GM12878 (cell line): ENCODE data around the gene CUEDC1. TPM values are rescaled to one million over a fixed set of nuclear protein-coding genes. Genes with fewer than 3 reads are reported as not detected.

Source experiments
- EED ChIP-seq: sonication (generic); IDR thresholded peaks from 2 replicates; pipeline ENCODE4 v1.6.1; 2016; ENCODE audit warnings: antibody characterized with exemption, low read depth
- EGR1 ChIP-seq, 2 experiments: IDR thresholded peaks; 1 replicate in 1 of 2; 2 replicates in 1 of 2; pipeline ENCODE4 v1.6.1; 2011 to 2012; ENCODE audit warnings: low read depth in 2 of 2, low read length in 2 of 2, borderline replicate concordance in 1 of 2, mild to moderate bottlenecking in 1 of 2, moderate library complexity in 1 of 2
- ESRRA ChIP-seq: IDR thresholded peaks from 2 replicates; pipeline ENCODE4 v1.6.1; 2012; ENCODE audit warnings: mild to moderate bottlenecking, low read length, improper control_type of control experiment
- HCFC1 ChIP-seq: fragments of 150-350 bp; IDR thresholded peaks from 2 replicates; pipeline ENCODE4 v1.6.1; 2014; ENCODE audit warnings: low read length
- HDAC6 ChIP-seq: fragments of 200-600 bp; sonication (generic); IDR thresholded peaks from one replicate; pipeline ENCODE4 v1.8.0; 2017; ENCODE audit warnings: antibody characterized with exemption; ENCODE audit not compliant: unreplicated experiment
- IRF4 ChIP-seq: IDR thresholded peaks from 2 replicates; pipeline ENCODE4 v1.6.1; 2011; ENCODE audit warnings: low read depth, low read length
- KDM1A ChIP-seq: fragments of 200-600 bp; sonication (generic); IDR thresholded peaks from 2 replicates; pipeline ENCODE4 v1.6.1; 2016; ENCODE audit warnings: borderline replicate concordance
- MXI1 ChIP-seq: fragments of 150-350 bp; IDR thresholded peaks from 2 replicates; pipeline ENCODE4 v1.6.1; 2011; ENCODE audit warnings: low read depth, mild to moderate bottlenecking, inconsistent platforms, low read length, improper control_type of control experiment
- NR2F1 ChIP-seq: fragments of 450-650 bp; conservative IDR thresholded peaks from 2 replicates; pipeline ENCODE4 v1.6.1; 2017; ENCODE audit warnings: mild to moderate bottlenecking
- POLR2AphosphoS2 ChIP-seq: IDR thresholded peaks from 2 replicates; pipeline ENCODE4 v1.6.1; 2011; ENCODE audit warnings: low read depth, mild to moderate bottlenecking, low read length, improper control_type of control experiment, moderate library complexity
- RAD21 ChIP-seq: IDR thresholded peaks from 2 replicates; pipeline ENCODE4 v1.6.1; 2011; ENCODE audit warnings: mild to moderate bottlenecking, low read depth, low read length, moderate library complexity; ENCODE audit not compliant: insufficient read depth
- RUNX3 ChIP-seq: IDR thresholded peaks from 2 replicates; pipeline ENCODE4 v1.6.1; 2012; ENCODE audit warnings: low read length, inconsistent platforms
- SMAD1 ChIP-seq: fragments of 450-650 bp; IDR thresholded peaks from 2 replicates; pipeline ENCODE4 v1.6.1; 2018; ENCODE audit warnings: mild to moderate bottlenecking, low read depth; ENCODE audit not compliant: partially characterized antibody
- TCF12 ChIP-seq: IDR thresholded peaks from 2 replicates; pipeline ENCODE4 v1.6.1; 2011; ENCODE audit warnings: low read depth, mild to moderate bottlenecking, low read length
- polyA plus RNA-seq, 11 experiments: library from polyadenylated mRNA; depleted of rRNA in 4 of 11; unstranded in 6 of 11; stranded (reverse) in 5 of 11; fragments of >200 nt; fragmentation: Nextera tagmentation in 4 of 11; fragmentation: Illumina TruSeq in 1 of 11; extraction: Ambion mirVana in 4 of 11; extraction: Trizol in 1 of 11; gene quantifications; 1 replicate in 1 of 11; 2 replicates in 10 of 11; pipeline versions ENCODE4 v1.2.1 to v1.2.3, GENCODE V29; 2011 to 2016; ENCODE audit warnings: inconsistent platforms in 2 of 11, missing spikeins in 2 of 11, low read depth in 1 of 11
- total RNA-seq, 4 experiments: library from RNA; depleted of rRNA in 3 of 4; stranded (reverse); fragments of >200 nt in 3 of 4; fragmentation: Illumina TruSeq in 1 of 4; extraction: Trizol in 1 of 4; gene quantifications; 2 replicates each; pipeline versions ENCODE4 v1.2.1 to v1.2.3, GENCODE V29; 2013 to 2021
- TF ChIP-seq, protein P1 (sequence below): fragments of 450-650 bp; formaldehyde crosslinking; IDR thresholded peaks from 2 replicates; pipeline ENCODE4 v1.5.0; 2022; ENCODE audit warnings: mild to moderate bottlenecking, missing genetic modification characterization
- TF ChIP-seq, protein P2 (sequence below): fragments of 450-650 bp; IDR thresholded peaks from 2 replicates; pipeline ENCODE4 v1.6.1; 2018; ENCODE audit warnings: mild to moderate bottlenecking, low read depth, moderate library complexity; ENCODE audit not compliant: partially characterized antibody
- TF ChIP-seq, protein P3 (sequence below): fragments of 450-650 bp; IDR thresholded peaks from 2 replicates; pipeline ENCODE4 v1.6.1; 2014; ENCODE audit warnings: mild to moderate bottlenecking
- TF ChIP-seq, protein P4 (sequence below): fragments of 450-650 bp; IDR thresholded peaks from 2 replicates; pipeline ENCODE4 v1.6.1; 2017; ENCODE audit warnings: mild to moderate bottlenecking
- TF ChIP-seq, protein P5 (sequence below): fragments of 450-650 bp; IDR thresholded peaks from 2 replicates; pipeline ENCODE4 v1.6.1; 2016; ENCODE audit warnings: mild to moderate bottlenecking

The CUEDC1 gene
- total and polyA plus RNA-seq, 10 of the 15 experiments (the other 5 are each of a cell fraction or from before 2014, with no cell fraction given) = 0.24 to 7.4 (median 1.8) TPM

DNA sequence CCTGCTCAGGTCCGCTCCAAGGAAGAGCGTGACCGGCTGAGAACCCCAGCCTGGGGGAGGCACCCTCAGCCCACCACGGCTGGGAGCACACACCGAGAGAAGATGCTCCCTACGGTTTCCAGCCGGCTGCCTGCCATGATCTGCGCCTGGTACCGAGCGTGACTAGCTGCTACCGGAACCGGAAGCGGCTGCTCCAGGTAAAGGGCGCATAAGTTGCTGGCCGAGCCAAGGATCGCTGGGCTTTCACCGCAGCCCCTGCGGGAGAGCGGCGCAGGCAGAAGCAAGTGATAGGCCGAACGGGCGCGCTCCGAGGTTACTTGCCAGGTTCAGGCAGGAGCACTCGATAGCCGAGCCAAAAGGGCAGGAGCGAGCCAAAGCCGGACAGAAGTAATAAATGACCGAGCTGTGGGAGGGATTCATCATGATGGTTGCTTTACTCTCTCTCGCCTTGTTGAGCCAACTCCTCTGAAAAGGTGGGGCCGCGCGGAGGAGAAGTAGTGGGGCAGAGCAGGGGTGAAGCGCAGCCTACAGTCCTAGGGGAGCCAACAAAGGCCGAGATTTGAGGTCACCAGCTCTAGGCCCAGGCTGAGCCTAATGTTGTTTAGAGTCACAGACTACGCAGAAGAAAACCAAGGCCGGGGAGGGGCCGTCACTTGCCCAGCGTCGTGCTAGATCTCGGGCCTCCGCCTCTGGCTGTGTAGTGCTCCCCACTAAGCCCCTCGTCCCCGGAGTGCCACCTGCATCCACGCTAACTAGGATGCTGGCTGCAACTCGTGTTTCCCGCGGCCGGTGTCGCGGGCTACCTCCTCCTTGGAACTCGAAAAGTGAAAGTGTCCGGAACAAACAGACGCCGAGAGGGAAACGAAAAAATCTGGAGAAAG lies 105.1 kb downstream of the CUEDC1 start, which contains the start of gene MRPS23 (continued):
- TF ChIP-seq, protein P1, sequence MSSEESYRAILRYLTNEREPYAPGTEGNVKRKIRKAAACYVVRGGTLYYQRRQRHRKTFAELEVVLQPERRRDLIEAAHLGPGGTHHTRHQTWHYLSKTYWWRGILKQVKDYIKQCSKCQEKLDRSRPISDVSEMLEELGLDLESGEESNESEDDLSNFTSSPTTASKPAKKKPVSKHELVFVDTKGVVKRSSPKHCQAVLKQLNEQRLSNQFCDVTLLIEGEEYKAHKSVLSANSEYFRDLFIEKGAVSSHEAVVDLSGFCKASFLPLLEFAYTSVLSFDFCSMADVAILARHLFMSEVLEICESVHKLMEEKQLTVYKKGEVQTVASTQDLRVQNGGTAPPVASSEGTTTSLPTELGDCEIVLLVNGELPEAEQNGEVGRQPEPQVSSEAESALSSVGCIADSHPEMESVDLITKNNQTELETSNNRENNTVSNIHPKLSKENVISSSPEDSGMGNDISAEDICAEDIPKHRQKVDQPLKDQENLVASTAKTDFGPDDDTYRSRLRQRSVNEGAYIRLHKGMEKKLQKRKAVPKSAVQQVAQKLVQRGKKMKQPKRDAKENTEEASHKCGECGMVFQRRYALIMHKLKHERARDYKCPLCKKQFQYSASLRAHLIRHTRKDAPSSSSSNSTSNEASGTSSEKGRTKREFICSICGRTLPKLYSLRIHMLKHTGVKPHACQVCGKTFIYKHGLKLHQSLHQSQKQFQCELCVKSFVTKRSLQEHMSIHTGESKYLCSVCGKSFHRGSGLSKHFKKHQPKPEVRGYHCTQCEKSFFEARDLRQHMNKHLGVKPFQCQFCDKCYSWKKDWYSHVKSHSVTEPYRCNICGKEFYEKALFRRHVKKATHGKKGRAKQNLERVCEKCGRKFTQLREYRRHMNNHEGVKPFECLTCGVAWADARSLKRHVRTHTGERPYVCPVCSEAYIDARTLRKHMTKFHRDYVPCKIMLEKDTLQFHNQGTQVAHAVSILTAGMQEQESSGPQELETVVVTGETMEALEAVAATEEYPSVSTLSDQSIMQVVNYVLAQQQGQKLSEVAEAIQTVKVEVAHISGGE = no peak
- TF ChIP-seq HDAC6 = no peak
- TF ChIP-seq RAD21 = no peak
- peak; percentile 80 for TF ChIP-seq NR2F1
- TF ChIP-seq, protein P2, sequence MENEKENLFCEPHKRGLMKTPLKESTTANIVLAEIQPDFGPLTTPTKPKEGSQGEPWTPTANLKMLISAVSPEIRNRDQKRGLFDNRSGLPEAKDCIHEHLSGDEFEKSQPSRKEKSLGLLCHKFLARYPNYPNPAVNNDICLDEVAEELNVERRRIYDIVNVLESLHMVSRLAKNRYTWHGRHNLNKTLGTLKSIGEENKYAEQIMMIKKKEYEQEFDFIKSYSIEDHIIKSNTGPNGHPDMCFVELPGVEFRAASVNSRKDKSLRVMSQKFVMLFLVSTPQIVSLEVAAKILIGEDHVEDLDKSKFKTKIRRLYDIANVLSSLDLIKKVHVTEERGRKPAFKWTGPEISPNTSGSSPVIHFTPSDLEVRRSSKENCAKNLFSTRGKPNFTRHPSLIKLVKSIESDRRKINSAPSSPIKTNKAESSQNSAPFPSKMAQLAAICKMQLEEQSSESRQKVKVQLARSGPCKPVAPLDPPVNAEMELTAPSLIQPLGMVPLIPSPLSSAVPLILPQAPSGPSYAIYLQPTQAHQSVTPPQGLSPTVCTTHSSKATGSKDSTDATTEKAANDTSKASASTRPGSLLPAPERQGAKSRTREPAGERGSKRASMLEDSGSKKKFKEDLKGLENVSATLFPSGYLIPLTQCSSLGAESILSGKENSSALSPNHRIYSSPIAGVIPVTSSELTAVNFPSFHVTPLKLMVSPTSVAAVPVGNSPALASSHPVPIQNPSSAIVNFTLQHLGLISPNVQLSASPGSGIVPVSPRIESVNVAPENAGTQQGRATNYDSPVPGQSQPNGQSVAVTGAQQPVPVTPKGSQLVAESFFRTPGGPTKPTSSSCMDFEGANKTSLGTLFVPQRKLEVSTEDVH = peak; percentile 85
- TF ChIP-seq, protein P3, sequence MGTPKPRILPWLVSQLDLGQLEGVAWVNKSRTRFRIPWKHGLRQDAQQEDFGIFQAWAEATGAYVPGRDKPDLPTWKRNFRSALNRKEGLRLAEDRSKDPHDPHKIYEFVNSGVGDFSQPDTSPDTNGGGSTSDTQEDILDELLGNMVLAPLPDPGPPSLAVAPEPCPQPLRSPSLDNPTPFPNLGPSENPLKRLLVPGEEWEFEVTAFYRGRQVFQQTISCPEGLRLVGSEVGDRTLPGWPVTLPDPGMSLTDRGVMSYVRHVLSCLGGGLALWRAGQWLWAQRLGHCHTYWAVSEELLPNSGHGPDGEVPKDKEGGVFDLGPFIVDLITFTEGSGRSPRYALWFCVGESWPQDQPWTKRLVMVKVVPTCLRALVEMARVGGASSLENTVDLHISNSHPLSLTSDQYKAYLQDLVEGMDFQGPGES = peak; percentile 28; the same call in 1 of the 2 replicates
- TF ChIP-seq RUNX3 = peak; percentile 96
- peak; percentile 61; the same call in 1 of the 2 replicates for TF ChIP-seq TCF12
- TF ChIP-seq, protein P4, sequence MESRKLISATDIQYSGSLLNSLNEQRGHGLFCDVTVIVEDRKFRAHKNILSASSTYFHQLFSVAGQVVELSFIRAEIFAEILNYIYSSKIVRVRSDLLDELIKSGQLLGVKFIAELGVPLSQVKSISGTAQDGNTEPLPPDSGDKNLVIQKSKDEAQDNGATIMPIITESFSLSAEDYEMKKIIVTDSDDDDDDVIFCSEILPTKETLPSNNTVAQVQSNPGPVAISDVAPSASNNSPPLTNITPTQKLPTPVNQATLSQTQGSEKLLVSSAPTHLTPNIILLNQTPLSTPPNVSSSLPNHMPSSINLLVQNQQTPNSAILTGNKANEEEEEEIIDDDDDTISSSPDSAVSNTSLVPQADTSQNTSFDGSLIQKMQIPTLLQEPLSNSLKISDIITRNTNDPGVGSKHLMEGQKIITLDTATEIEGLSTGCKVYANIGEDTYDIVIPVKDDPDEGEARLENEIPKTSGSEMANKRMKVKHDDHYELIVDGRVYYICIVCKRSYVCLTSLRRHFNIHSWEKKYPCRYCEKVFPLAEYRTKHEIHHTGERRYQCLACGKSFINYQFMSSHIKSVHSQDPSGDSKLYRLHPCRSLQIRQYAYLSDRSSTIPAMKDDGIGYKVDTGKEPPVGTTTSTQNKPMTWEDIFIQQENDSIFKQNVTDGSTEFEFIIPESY = no peak
- TF ChIP-seq IRF4 = peak; percentile 9; the same call in 1 of the 2 replicates
- TF ChIP-seq KDM1A = no peak
- TF ChIP-seq HCFC1 = peak; percentile 92
- TF ChIP-seq EGR1 (IDR thresholded peaks at IDR 0.05; ENCODE audit: borderline replicate concordance in 1 of 2, low read depth in 2 of 2, low read length in 2 of 2) = peak; percentile 48 to 90
- TF ChIP-seq SMAD1 = peak; percentile 57
- peak; percentile 99 for TF ChIP-seq POLR2AphosphoS2
- peak; percentile 98 for TF ChIP-seq MXI1
- TF ChIP-seq, protein P5, sequence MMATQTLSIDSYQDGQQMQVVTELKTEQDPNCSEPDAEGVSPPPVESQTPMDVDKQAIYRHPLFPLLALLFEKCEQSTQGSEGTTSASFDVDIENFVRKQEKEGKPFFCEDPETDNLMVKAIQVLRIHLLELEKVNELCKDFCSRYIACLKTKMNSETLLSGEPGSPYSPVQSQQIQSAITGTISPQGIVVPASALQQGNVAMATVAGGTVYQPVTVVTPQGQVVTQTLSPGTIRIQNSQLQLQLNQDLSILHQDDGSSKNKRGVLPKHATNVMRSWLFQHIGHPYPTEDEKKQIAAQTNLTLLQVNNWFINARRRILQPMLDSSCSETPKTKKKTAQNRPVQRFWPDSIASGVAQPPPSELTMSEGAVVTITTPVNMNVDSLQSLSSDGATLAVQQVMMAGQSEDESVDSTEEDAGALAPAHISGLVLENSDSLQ = peak; percentile 60
- 0 out of 2 replicates have a peak, but pooled peaks have one; percentile 56 for TF ChIP-seq ESRRA
- no peak for TF ChIP-seq EED
